Measurements from ENCODE around the gene C19orf85.

Gene C19orf85

DNA sequence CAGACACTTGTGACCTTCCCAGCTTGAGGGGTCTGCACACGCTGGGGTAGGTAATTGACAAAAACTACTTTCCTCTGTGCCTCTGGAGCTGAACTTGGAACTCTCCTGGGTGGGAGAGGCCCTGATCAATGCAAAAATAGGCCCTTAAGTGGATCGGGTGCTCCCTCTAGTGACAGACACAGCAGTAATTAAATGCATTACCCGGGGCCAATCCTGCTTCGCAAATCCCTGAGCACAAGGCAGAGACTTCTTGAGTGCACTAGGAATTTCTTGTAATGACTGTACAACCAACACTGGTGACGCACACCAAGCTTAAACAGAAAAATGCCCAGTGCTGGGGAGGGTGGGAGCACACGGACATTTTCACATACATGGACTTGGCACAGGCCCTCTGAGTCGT is 46.4 kb downstream of the C19orf85 start:
- H3K4me3 ChIP-seq (replicated peaks; ENCODE audit: low read depth, low read length) = no peak overlapping the region
- peak; percentile 68 for TF ChIP-seq CTCF (IDR thresholded peaks at IDR 0.05; ENCODE audit: low read depth, low read length, missing control alignments)
- peak; percentile 61 for DNase-seq (ENCODE audit: extremely low read depth, low read depth)
